WTC11 (cell line): Measurements from ENCODE around the gene CEP68.

Source experiments
- CREB1 ChIP-seq: sonication (generic); formaldehyde crosslinking; IDR thresholded peaks from 2 replicates; pipeline ENCODE4 v1.8.0; 2023; ENCODE audit warnings: mild to moderate bottlenecking, missing genetic modification reagents
- CREM ChIP-seq: sonication (generic); formaldehyde crosslinking; IDR thresholded peaks from 2 replicates; pipeline ENCODE4 v1.8.1; 2022; ENCODE audit warnings: mild to moderate bottlenecking, missing genetic modification reagents, moderate library complexity
- CTCF ChIP-seq: fragments of 200-600 bp; IDR thresholded peaks from 2 replicates; pipeline ENCODE4 v1.8.0; 2022; ENCODE audit warnings: antibody characterized with exemption
- E2F4 ChIP-seq: sonication (generic); formaldehyde crosslinking; IDR thresholded peaks from 2 replicates; pipeline ENCODE4 v1.8.1; 2022; ENCODE audit warnings: low read depth, mild to moderate bottlenecking, moderate library complexity, missing genetic modification reagents, borderline replicate concordance
- FOXP1 ChIP-seq: sonication (generic); formaldehyde crosslinking; IDR thresholded peaks from 2 replicates; pipeline ENCODE4 v1.8.0; 2022; ENCODE audit warnings: missing genetic modification reagents, mild to moderate bottlenecking, moderate library complexity, borderline replicate concordance
- NFYB ChIP-seq: sonication (generic); formaldehyde crosslinking; conservative IDR thresholded peaks from 2 replicates; pipeline ENCODE4 v1.8.0; 2022; ENCODE audit warnings: low read depth, missing genetic modification reagents
- TCF7 ChIP-seq: sonication (generic); formaldehyde crosslinking; IDR thresholded peaks from 2 replicates; pipeline ENCODE4 v1.8.0; 2022; ENCODE audit warnings: mild to moderate bottlenecking, low read depth, missing genetic modification reagents, moderate library complexity
- USF1 ChIP-seq: sonication (generic); formaldehyde crosslinking; IDR thresholded peaks from 2 replicates; pipeline ENCODE4 v1.8.0; 2022; ENCODE audit warnings: mild to moderate bottlenecking, missing genetic modification reagents
- ZNF138 ChIP-seq: sonication (generic); formaldehyde crosslinking; conservative IDR thresholded peaks from 2 replicates; pipeline ENCODE4 v1.8.1; 2022; ENCODE audit warnings: mild to moderate bottlenecking, moderate library complexity, missing genetic modification reagents
- TF ChIP-seq, protein P1 (sequence below): sonication (generic); formaldehyde crosslinking; IDR thresholded peaks from 2 replicates; pipeline ENCODE4 v1.8.1; 2023; ENCODE audit warnings: mild to moderate bottlenecking, missing genetic modification reagents

DNA sequence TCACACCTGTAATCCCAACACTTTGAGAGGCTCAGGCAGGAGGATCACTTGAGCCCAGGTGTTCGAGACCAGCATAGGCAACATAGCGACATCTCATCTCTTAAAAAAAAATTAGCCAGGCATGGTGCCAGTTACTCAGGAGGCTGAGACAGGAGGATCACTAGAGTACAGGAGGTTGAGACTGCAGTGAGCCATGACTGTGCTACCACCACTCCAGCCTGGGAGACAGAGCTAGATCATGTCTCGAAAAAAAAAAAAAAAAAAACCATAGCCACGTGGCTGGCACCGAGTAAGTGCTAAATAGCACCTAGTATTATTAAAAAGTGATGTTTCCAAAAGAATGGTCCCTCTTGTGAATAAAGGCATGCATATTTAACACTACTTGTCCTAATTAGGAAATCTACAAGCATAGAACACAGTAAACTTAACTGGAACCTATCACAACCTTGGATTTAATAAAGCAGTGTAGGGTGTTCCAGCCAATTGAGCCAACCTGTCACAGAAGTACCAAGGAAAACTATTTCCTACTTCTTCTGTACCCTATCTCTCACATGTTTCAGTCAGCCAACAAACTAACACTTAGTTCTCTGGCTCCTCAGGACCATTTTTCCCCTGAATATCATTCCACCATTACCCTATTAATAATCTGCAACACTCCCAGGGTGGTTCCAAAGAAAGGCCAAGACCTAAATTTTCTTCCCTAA is 64.9 kb downstream of the CEP68 start:
- no peak for TF ChIP-seq E2F4 (CRISPR knock-in tag)
- TF ChIP-seq CREM (CRISPR knock-in tag) = no peak
- TF ChIP-seq CREB1 = no peak
- TF ChIP-seq, protein P1, sequence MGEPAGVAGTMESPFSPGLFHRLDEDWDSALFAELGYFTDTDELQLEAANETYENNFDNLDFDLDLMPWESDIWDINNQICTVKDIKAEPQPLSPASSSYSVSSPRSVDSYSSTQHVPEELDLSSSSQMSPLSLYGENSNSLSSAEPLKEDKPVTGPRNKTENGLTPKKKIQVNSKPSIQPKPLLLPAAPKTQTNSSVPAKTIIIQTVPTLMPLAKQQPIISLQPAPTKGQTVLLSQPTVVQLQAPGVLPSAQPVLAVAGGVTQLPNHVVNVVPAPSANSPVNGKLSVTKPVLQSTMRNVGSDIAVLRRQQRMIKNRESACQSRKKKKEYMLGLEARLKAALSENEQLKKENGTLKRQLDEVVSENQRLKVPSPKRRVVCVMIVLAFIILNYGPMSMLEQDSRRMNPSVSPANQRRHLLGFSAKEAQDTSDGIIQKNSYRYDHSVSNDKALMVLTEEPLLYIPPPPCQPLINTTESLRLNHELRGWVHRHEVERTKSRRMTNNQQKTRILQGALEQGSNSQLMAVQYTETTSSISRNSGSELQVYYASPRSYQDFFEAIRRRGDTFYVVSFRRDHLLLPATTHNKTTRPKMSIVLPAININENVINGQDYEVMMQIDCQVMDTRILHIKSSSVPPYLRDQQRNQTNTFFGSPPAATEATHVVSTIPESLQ (CRISPR knock-in tag) = no peak
- no peak for TF ChIP-seq CTCF
- no peak for TF ChIP-seq FOXP1 (CRISPR knock-in tag)
- no peak for TF ChIP-seq TCF7
- no peak for TF ChIP-seq ZNF138
- no peak for TF ChIP-seq USF1
- no peak for TF ChIP-seq NFYB
